Neural progenitor cell (in vitro differentiated cells): ENCODE data around the gene SRRM1. TPM values are rescaled to one million over a fixed set of nuclear protein-coding genes. Genes with fewer than 3 reads are reported as not detected.
"Not testable (repeated sequence)": the region's sequence is repeated elsewhere in the genome, so short reads cannot be mapped to it uniquely, and the experiment has no call there.

ENCODE experiments used
- DNase-seq: peaks from one replicate; pipeline ENCODE4 v3.0.0-alpha.2; 2016; ENCODE audit warnings: low spot score
- H2AFZ ChIP-seq: fragments of 200-600 bp; sonication (generic); replicated peaks from 2 replicates; pipeline ENCODE4 v1.6.1; 2016; ENCODE audit warnings: antibody characterized with exemption
- H3F3A ChIP-seq: fragments of 200-600 bp; sonication (generic); 2 replicates; pipeline ENCODE4 v1.6.1; 2016; ENCODE audit warnings: antibody characterized with exemption, low read depth
- H3K27ac ChIP-seq: fragments of 200-600 bp; sonication (generic); 2 replicates; pipeline ENCODE4 v1.5.1; 2016; ENCODE audit warnings: mild to moderate bottlenecking
- H3K27me3 ChIP-seq: fragments of 200-600 bp; sonication (generic); 2 replicates; pipeline ENCODE4 v1.6.1; 2016; ENCODE audit warnings: mild to moderate bottlenecking, moderate library complexity
- H3K36me3 ChIP-seq: fragments of 200-600 bp; sonication (generic); 2 replicates; pipeline ENCODE4 v1.5.1; 2016
- H3K4me1 ChIP-seq: fragments of 200-600 bp; sonication (generic); 2 replicates; pipeline ENCODE4 v1.6.1; 2016; ENCODE audit warnings: mixed run types
- H3K4me2 ChIP-seq: fragments of 200-600 bp; sonication (generic); 2 replicates; pipeline ENCODE4 v1.6.1; 2016
- H3K4me3 ChIP-seq: fragments of 200-600 bp; sonication (generic); 2 replicates; pipeline ENCODE4 v1.5.1; 2016
- H3K79me2 ChIP-seq: fragments of 200-600 bp; sonication (generic); 2 replicates; pipeline ENCODE4 v1.6.1; 2016; ENCODE audit warnings: low read depth
- H3K9ac ChIP-seq: fragments of 200-600 bp; sonication (generic); 2 replicates; pipeline ENCODE4 v1.6.1; 2016
- H3K9me3 ChIP-seq: fragments of 200-600 bp; sonication (generic); 2 replicates; pipeline ENCODE4 v1.5.1; 2016; ENCODE audit warnings: low read depth
- H4K20me1 ChIP-seq: fragments of 200-600 bp; sonication (generic); 2 replicates; pipeline ENCODE4 v1.6.1; 2016; ENCODE audit warnings: low read depth
- H3K27ac Mint-ChIP-seq: 3 replicates; pipeline ENCODE4 v1.8.0; 2021; ENCODE audit warnings: mixed read lengths
- H3K27me3 Mint-ChIP-seq: 2 replicates; pipeline ENCODE4 v1.8.0; 2022; ENCODE audit warnings: low read depth, mild to moderate bottlenecking, inconsistent platforms, moderate library complexity, mixed read lengths; ENCODE audit not compliant: insufficient read depth
- H3K36me3 Mint-ChIP-seq: 3 replicates; pipeline ENCODE4 v1.8.0; 2021; ENCODE audit warnings: mixed read lengths
- H3K4me1 Mint-ChIP-seq: 3 replicates; pipeline ENCODE4 v1.8.0; 2021; ENCODE audit warnings: mixed read lengths
- H3K4me3 Mint-ChIP-seq: 3 replicates; pipeline ENCODE4 v1.8.0; 2021; ENCODE audit warnings: mild to moderate bottlenecking, moderate library complexity, mixed read lengths
- H3K9me3 Mint-ChIP-seq: 3 replicates; pipeline ENCODE4 v1.8.0; 2020; ENCODE audit warnings: mixed read lengths
- EZH2 ChIP-seq: fragments of 200-600 bp; sonication (generic); IDR thresholded peaks from 2 replicates; pipeline ENCODE4 v1.6.1; 2017; ENCODE audit warnings: antibody characterized with exemption, mild to moderate bottlenecking, moderate library complexity
- EZH2phosphoT487 ChIP-seq: fragments of 200-600 bp; sonication (generic); IDR thresholded peaks from 2 replicates; pipeline ENCODE4 v1.6.1; 2017; ENCODE audit warnings: antibody characterized with exemption
- total RNA-seq: library from RNA; depleted of rRNA; stranded (reverse); fragments of >200 nt; gene quantifications from 2 replicates; pipeline ENCODE4 v1.2.3, GENCODE V29; 2015; ENCODE audit warnings: low replicate concordance
- TF ChIP-seq, protein P1 (sequence below): fragments of 200-600 bp; sonication (generic); IDR thresholded peaks from 2 replicates; pipeline ENCODE4 v1.5.1; 2017; ENCODE audit warnings: antibody characterized with exemption, mild to moderate bottlenecking

Gene SRRM1
- total RNA-seq, 1 donor from 2014 or later = 164 TPM

DNA sequence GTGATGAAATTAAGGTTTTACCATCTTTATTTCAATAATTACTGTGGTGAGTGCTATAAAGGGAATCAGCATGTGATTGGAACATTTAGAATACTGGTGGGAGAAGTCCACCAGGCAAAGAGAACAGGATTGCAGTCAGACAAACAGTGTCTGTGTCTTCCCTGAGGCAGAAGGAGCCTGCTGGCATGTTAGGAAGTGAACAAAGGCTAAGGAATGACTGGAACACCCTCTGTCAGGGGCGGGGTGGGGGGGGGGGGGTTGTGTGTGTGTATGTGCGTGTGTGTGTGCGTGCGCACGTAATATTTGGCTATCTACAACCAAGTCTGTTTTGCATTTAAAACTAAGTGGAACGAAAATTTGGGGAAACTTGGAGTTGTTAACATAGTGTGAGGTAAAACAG is 30.2 kb downstream of the SRRM1 start:
- H3K4me3 ChIP-seq = no peak overlapping the region
- TF ChIP-seq, protein P1, sequence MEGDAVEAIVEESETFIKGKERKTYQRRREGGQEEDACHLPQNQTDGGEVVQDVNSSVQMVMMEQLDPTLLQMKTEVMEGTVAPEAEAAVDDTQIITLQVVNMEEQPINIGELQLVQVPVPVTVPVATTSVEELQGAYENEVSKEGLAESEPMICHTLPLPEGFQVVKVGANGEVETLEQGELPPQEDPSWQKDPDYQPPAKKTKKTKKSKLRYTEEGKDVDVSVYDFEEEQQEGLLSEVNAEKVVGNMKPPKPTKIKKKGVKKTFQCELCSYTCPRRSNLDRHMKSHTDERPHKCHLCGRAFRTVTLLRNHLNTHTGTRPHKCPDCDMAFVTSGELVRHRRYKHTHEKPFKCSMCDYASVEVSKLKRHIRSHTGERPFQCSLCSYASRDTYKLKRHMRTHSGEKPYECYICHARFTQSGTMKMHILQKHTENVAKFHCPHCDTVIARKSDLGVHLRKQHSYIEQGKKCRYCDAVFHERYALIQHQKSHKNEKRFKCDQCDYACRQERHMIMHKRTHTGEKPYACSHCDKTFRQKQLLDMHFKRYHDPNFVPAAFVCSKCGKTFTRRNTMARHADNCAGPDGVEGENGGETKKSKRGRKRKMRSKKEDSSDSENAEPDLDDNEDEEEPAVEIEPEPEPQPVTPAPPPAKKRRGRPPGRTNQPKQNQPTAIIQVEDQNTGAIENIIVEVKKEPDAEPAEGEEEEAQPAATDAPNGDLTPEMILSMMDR = no peak
- TF ChIP-seq EZH2 (no peak), EZH2phosphoT487 (no peak)
- no peaks in the 10 kb centered on the region for H3K9me3 ChIP-seq
- Mint-ChIP-seq H3K27me3 (peaks cover 4% of the 10 kb centered on the region), H3K4me3 (no peak overlapping the region), H3K4me1 (no peaks in the 10 kb centered on the region), H3K27ac (no peak overlapping the region), H3K36me3 (peaks cover 44% of the 10 kb centered on the region), H3K9me3 (no peaks in the 10 kb centered on the region)
- H3K9ac ChIP-seq = no peak overlapping the region
- H3K79me2 ChIP-seq = no peaks in the 10 kb centered on the region
- H3K27ac ChIP-seq = no peak overlapping the region
- H3K27me3 ChIP-seq = no peaks in the 10 kb centered on the region
- H3F3A ChIP-seq = peaks cover 46% of the 10 kb centered on the region
- DNase-seq = no peak
- no peak overlapping the region for H2AFZ ChIP-seq
- H3K4me2 ChIP-seq = no peak overlapping the region
- H4K20me1 ChIP-seq = peaks cover 9% of the 10 kb centered on the region
- H3K36me3 ChIP-seq = peaks cover 38% of the 10 kb centered on the region
- H3K4me1 ChIP-seq = no peaks in the 10 kb centered on the region

DNA sequence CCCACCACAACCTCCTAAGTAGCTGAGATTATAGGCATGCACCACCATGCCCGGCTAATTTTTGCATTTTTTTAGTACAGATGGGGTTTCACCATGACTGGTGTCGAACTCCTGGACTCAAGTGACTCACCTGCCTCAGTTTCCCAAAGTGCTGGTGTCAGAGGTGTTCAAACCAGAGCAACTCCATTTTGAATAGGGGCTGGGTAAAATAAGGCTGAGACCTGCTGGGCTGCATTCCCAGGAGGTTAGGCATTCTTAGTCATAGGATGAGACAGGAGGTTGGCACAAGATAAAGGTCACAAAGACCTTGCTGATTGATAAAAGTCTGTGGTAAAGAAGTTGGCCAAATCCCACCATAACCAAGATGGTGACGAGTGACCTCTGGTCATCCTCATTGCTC is 35.3 kb downstream of the SRRM1 start:
- not testable (repeated sequence) for H3K9me3 ChIP-seq, H3K9me3 Mint-ChIP-seq, H3K4me3 ChIP-seq, H3K36me3 ChIP-seq, H3K4me3 Mint-ChIP-seq, H3K27me3 Mint-ChIP-seq, H3K4me2 ChIP-seq, H3K9ac ChIP-seq, H3K4me1 ChIP-seq, H3K4me1 Mint-ChIP-seq, H3K27ac Mint-ChIP-seq, H3K27ac ChIP-seq, H2AFZ ChIP-seq, H3K27me3 ChIP-seq, DNase-seq, H4K20me1 ChIP-seq, H3K79me2 ChIP-seq
- H3K36me3 Mint-ChIP-seq = peaks cover 20% of the 10 kb centered on the region
- H3F3A ChIP-seq = peaks cover 31% of the 10 kb centered on the region

DNA sequence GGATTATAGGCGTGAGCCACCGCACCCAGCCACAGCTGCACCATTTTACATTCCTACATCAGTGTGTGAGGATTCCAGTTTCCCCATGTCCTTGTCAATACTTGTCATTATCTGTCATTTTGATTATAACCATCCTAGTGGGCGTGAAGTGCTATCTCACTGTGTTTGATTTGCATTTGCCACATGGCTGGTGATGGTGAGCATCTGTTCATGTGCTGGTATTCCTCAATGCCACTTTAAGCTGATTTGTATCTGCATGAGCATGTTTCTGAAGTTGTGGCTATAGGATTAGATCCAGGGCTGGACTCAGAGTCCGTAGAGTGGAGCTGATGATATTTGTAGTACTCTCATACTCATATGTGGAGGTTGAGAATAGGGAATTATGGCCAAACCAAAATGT is 36.6 kb downstream of the SRRM1 start:
- no peaks in the 10 kb centered on the region for H3K27me3 ChIP-seq
- TF ChIP-seq, protein P1 = no peak
- no peak for TF ChIP-seq EZH2phosphoT487
- no peaks in the 10 kb centered on the region for H3K4me1 ChIP-seq
- DNase-seq = no peak
- no peak overlapping the region for H3K4me2 ChIP-seq
- no peak overlapping the region for H2AFZ ChIP-seq
- H3K4me3 ChIP-seq = no peak overlapping the region
- H3K27ac ChIP-seq = no peak overlapping the region
- peaks cover 24% of the 10 kb centered on the region for H3F3A ChIP-seq
- no peaks in the 10 kb centered on the region for H3K9me3 Mint-ChIP-seq
- no peak overlapping the region for H3K4me3 Mint-ChIP-seq
- H3K79me2 ChIP-seq = no peaks in the 10 kb centered on the region
- no peaks in the 10 kb centered on the region for H3K36me3 ChIP-seq
- H3K27ac Mint-ChIP-seq = no peak overlapping the region
- no peaks in the 10 kb centered on the region for H3K27me3 Mint-ChIP-seq
- no peak overlapping the region for H3K9ac ChIP-seq
- no peaks in the 10 kb centered on the region for H3K4me1 Mint-ChIP-seq
- peaks cover 15% of the 10 kb centered on the region for H3K36me3 Mint-ChIP-seq
- no peaks in the 10 kb centered on the region for H4K20me1 ChIP-seq
- no peaks in the 10 kb centered on the region for H3K9me3 ChIP-seq

DNA sequence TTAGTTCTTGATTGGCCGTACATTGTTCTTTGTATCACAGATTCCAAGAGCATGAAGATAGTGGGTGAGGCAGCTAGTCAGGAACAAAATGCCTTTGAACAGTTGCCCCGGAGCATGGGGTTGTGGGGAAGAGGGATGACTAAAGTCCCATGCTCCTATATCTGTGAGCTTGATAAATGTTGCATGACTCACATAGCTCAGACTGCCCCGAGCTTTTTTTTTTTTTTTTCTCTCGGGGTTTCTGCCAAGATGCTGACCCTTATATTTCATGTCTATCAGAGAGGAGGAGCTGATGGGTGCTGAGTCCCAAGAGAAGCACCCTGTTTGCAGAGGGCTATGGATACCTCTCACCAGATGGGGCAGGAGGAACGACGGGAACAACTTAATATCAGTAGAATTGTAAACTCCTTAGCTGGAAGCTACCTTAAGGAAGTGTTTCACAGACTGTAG is 40.6 kb downstream of the SRRM1 start:
- Histone ChIP-seq H3K79me2 (no peaks in the 10 kb centered on the region), H3K4me2 (no peak overlapping the region), H4K20me1 (no peaks in the 10 kb centered on the region), H3K27me3 (no peaks in the 10 kb centered on the region), H3K4me3 (no peak overlapping the region), H3K27ac (no peak overlapping the region), H3F3A (no peaks in the 10 kb centered on the region), H2AFZ (no peak overlapping the region), H3K9ac (no peak overlapping the region), H3K36me3 (no peaks in the 10 kb centered on the region), H3K4me1 (no peaks in the 10 kb centered on the region), H3K9me3 (no peaks in the 10 kb centered on the region)
- no peak for DNase-seq
- Mint-ChIP-seq H3K36me3 (no peaks in the 10 kb centered on the region), H3K27me3 (peaks cover 5% of the 10 kb centered on the region), H3K27ac (no peak overlapping the region), H3K4me3 (no peak overlapping the region), H3K4me1 (peaks cover 5% of the 10 kb centered on the region), H3K9me3 (no peaks in the 10 kb centered on the region)
- no peak for TF ChIP-seq EZH2phosphoT487
- TF ChIP-seq, protein P1 = no peak
- no peak for TF ChIP-seq EZH2
